HG02840 (cell line): ENCODE measurements around the gene KLRC4.
"Not testable (repeated sequence)": the region's sequence is repeated elsewhere in the genome, so short reads cannot be mapped to it uniquely, and the experiment has no call there.

Source experiments
- ATAC-seq: cut with Tn5 transposase; IDR thresholded peaks from one replicate; pipeline ENCODE4 v1.9.1; 2021; ENCODE audit warnings: mild to moderate bottlenecking, moderate library complexity, moderate number of reproducible peaks; ENCODE audit not compliant: unreplicated experiment, low FRiP score

KLRC4 gene

GRCh38 chr12:10409392-10409791 lies at the start of gene KLRC4:
Gene KLRC4, minus strand, starts transcription at chr12:10409757. Its CDS starts 182 bp downstream, at chr12:10409575.
- no peak for ATAC-seq

- ATAC-seq = no peak
Measured at GRCh38 chr12:10457760-10458159, 48.2 kb upstream of the KLRC4 start.

GRCh38 chr12:10456856-10457255 lies 47.3 kb upstream of the KLRC4 start:
- no peak for ATAC-seq

- no peak for ATAC-seq
Measured at GRCh38 chr12:10455766-10456165, 46.2 kb upstream of the KLRC4 start.

GRCh38 chr12:10454531-10454930 lies 45.0 kb upstream of the KLRC4 start:
- no peak for ATAC-seq

GRCh38 chr12:10453156-10453555 lies 43.6 kb upstream of the KLRC4 start, which contains the start of gene KLRC1:
Gene KLRC1, minus strand, starts transcription at chr12:10453377. Its CDS starts 2,221 bp downstream, at chr12:10451156.
- ATAC-seq = no peak

GRCh38 chr12:10448236-10448635 lies 38.7 kb upstream of the KLRC4 start:
- ATAC-seq = no peak

- not testable (repeated sequence) for ATAC-seq
Measured at GRCh38 chr12:10446052-10446451, 36.5 kb upstream of the KLRC4 start.

GRCh38 chr12:10441144-10441543 lies 31.6 kb upstream of the KLRC4 start:
- not testable (repeated sequence) for ATAC-seq

- not testable (repeated sequence) for ATAC-seq
Measured at GRCh38 chr12:10439608-10440274, 30.2 kb upstream of the KLRC4 start.

GRCh38 chr12:10437601-10438000 lies 28.0 kb upstream of the KLRC4 start:
- not testable (repeated sequence) for ATAC-seq

- ATAC-seq = not testable (repeated sequence)
Measured at GRCh38 chr12:10435816-10436215, 26.3 kb upstream of the KLRC4 start, which contains the start of gene KLRC2. Gene KLRC2, minus strand, starts transcription at chr12:10436010. Its CDS starts 24 bp downstream, at chr12:10435986.

- not testable (repeated sequence) for ATAC-seq
Measured at GRCh38 chr12:10430623-10431022, 21.1 kb upstream of the KLRC4 start.

- not testable (repeated sequence) for ATAC-seq
Measured at GRCh38 chr12:10425938-10426337, 16.4 kb upstream of the KLRC4 start.

GRCh38 chr12:10424260-10424899 lies 14.8 kb upstream of the KLRC4 start:
- not testable (repeated sequence) for ATAC-seq

GRCh38 chr12:10422159-10422558 lies 12.6 kb upstream of the KLRC4 start:
- not testable (repeated sequence) for ATAC-seq

GRCh38 chr12:10420334-10420733 lies 10.8 kb upstream of the KLRC4 start, which contains the start of gene KLRC3:
Gene KLRC3, minus strand, starts transcription at chr12:10420595. Its CDS starts 45 bp downstream, at chr12:10420550.
- ATAC-seq = not testable (repeated sequence)

- ATAC-seq = no peak
Measured at GRCh38 chr12:10408842-10409241, 715 bp downstream of the KLRC4 start.

- no peak for ATAC-seq
Measured at GRCh38 chr12:10406725-10407124, 2.8 kb downstream of the KLRC4 start.

- no peak for ATAC-seq
Measured at GRCh38 chr12:10405294-10405693, 4.3 kb downstream of the KLRC4 start.

- no peak for ATAC-seq
Measured at GRCh38 chr12:10404798-10405197, 4.8 kb downstream of the KLRC4 start.

GRCh38 chr12:10400829-10401228 lies 8.7 kb downstream of the KLRC4 start:
- ATAC-seq = no peak
